ENCODE results near the gene MEX3A.

DNA sequence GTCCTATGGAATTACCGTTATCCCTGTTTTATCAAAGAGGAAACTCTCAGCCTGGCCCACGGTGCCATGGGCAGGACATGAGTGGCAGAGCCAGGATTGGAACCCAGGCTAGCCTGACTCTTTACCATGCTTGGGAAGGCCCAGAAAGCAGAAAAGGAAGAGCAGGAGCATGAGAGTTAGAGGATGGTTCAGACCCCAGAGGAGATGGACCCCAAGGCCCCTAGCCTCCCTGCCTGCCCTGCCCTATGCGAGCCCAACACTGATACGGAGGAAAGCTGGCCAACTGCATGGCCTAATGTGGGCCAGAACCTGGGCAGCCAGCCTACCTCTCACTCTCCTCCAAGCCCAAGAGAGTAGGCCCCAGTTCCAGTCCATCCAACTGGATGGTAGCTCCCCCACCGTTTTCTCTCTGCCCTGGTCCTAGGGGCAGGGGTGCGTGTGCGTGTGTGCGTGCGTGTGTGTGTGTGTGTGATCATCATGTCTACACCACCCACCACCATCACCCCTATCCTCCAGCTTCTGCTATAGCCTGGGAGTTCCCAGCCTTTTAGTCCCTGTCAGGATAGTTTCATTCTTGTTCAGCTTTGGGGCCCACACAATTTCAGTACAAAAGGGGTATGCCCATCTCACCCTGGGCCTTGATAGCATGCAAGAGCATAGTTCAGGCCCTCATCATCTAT, 15.4 kb upstream of the MEX3A start:
- TF ChIP-seq, protein P1, sequence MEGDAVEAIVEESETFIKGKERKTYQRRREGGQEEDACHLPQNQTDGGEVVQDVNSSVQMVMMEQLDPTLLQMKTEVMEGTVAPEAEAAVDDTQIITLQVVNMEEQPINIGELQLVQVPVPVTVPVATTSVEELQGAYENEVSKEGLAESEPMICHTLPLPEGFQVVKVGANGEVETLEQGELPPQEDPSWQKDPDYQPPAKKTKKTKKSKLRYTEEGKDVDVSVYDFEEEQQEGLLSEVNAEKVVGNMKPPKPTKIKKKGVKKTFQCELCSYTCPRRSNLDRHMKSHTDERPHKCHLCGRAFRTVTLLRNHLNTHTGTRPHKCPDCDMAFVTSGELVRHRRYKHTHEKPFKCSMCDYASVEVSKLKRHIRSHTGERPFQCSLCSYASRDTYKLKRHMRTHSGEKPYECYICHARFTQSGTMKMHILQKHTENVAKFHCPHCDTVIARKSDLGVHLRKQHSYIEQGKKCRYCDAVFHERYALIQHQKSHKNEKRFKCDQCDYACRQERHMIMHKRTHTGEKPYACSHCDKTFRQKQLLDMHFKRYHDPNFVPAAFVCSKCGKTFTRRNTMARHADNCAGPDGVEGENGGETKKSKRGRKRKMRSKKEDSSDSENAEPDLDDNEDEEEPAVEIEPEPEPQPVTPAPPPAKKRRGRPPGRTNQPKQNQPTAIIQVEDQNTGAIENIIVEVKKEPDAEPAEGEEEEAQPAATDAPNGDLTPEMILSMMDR (conservative IDR thresholded peaks at IDR 0.05; ENCODE audit: low read length): no peak
- no peak for TF ChIP-seq EZH2phosphoT487 (IDR thresholded peaks at IDR 0.05; ENCODE audit: borderline replicate concordance)
